Measurements from ENCODE around the gene VRK3.
A peak's percentile ranks its signal among the peaks of the same experiment; 100 is the strongest.

Gene VRK3

GRCh38 chr19:50043967-50044366 lies 18.8 kb upstream of the VRK3 start:
- TF ChIP-seq GATA2 (IDR thresholded peaks at IDR 0.05; ENCODE audit: low read depth, low read length) = no peak
- TF ChIP-seq GATA3 (IDR thresholded peaks at IDR 0.05; ENCODE audit: low read depth, low read length) = no peak

- TF ChIP-seq GATA3 (IDR thresholded peaks at IDR 0.05; ENCODE audit: low read depth, low read length) = no peak
- no peak for TF ChIP-seq GATA2 (IDR thresholded peaks at IDR 0.05; ENCODE audit: low read depth, low read length)
These were observed 17.3 kb upstream of the VRK3 start for GRCh38 chr19:50042363-50043024.

- TF ChIP-seq GATA3 (IDR thresholded peaks at IDR 0.05; ENCODE audit: low read depth, low read length) (no peak), GATA2 (IDR thresholded peaks at IDR 0.05; ENCODE audit: low read depth, low read length) (no peak)
These were observed 15.8 kb upstream of the VRK3 start for GRCh38 chr19:50040967-50041366.

DNA sequence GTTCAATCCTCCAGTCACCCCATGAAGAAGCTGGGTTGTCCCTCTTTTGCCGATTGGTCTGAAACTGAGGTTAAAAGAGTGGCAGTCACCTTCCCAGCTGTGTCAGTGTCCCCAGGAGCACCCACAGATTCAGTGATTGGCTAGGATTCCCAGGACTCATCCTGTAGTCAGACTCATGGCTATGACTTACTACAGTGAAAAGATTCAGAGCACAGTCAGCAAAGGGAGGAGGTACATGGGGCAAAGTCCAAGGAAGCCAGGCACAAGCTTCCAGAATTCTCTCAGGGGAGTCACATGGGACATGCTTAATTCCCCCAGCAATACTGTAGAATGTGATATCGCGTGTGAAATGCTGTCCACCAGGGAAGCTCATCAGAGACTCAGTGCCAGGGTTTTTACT lies 14.8 kb upstream of the VRK3 start:
- TF ChIP-seq GATA2 (IDR thresholded peaks at IDR 0.05; ENCODE audit: low read depth, low read length) (no peak), GATA3 (IDR thresholded peaks at IDR 0.05; ENCODE audit: low read depth, low read length) (no peak)

DNA sequence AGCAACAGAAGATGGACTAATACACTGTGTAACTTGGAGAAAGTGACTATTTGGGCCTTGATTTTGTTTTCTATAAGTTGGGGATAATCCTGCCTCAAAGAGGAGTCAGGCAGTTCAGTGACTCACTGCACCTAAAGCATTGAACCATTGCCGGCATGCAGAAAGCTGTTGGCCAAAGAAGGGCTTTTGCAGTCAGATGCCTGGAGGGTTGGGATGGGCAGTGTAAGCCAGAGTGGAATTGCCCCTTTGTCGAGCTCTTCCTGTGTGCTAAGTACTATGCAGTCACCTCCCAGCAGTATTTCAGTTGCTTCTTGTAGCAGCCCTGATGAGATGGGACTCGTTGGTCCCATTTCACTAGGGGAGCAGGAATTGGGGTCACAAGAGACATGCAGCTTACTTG lies 11.7 kb upstream of the VRK3 start:
- TF ChIP-seq GATA2 (IDR thresholded peaks at IDR 0.05; ENCODE audit: low read depth, low read length) (no peak), GATA3 (IDR thresholded peaks at IDR 0.05; ENCODE audit: low read depth, low read length) (no peak)

DNA sequence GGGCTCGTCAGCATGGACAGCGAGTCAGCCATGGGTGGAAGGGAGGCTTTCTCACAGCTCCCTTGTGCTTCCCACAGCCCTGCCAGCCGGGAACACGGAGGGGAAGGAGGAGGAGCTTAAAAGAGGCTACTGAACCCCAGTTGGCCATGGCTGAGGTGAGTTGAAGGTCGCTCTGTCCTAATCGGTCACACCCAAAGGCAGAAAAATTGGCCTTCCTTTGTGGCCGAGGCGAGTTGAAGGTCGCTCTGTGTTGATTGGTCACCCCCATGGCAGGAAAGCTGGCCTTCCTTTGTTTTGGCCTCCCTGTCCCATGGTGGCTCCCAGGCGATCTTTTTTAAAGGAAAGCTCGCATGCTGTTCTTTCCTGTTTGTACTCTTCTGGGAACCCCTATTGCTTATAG lies 5.8 kb upstream of the VRK3 start:
- TF ChIP-seq GATA2 (IDR thresholded peaks at IDR 0.05; ENCODE audit: low read depth, low read length) (no peak), GATA3 (IDR thresholded peaks at IDR 0.05; ENCODE audit: low read depth, low read length) (no peak)

DNA sequence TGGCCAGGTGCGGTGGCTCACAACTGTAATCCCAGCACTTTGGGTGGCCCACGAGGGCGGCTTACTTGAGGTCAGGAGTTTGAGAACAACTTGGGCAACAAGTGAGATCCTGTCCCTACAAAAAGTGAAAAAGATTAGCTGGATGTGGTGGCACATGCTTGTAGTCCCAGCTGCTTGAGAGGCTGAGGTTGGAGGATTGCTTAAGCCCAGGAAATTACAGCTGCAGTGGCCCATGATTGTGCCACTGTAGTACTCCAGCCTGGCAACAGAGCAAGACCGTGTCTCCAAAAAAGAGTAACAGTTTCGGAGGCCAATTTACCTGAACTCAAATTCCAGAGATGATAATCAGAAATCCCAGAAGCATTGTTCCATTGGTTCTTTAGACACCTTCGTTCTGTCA lies 5.1 kb upstream of the VRK3 start:
- TF ChIP-seq GATA2 (IDR thresholded peaks at IDR 0.05; ENCODE audit: low read depth, low read length) = no peak
- TF ChIP-seq GATA3 (IDR thresholded peaks at IDR 0.05; ENCODE audit: low read depth, low read length) = no peak

- TF ChIP-seq GATA2 (IDR thresholded peaks at IDR 0.05; ENCODE audit: low read depth, low read length) (no peak), GATA3 (IDR thresholded peaks at IDR 0.05; ENCODE audit: low read depth, low read length) (no peak)
These were observed 1.4 kb upstream of the VRK3 start for GRCh38 chr19:50026550-50026906.

DNA sequence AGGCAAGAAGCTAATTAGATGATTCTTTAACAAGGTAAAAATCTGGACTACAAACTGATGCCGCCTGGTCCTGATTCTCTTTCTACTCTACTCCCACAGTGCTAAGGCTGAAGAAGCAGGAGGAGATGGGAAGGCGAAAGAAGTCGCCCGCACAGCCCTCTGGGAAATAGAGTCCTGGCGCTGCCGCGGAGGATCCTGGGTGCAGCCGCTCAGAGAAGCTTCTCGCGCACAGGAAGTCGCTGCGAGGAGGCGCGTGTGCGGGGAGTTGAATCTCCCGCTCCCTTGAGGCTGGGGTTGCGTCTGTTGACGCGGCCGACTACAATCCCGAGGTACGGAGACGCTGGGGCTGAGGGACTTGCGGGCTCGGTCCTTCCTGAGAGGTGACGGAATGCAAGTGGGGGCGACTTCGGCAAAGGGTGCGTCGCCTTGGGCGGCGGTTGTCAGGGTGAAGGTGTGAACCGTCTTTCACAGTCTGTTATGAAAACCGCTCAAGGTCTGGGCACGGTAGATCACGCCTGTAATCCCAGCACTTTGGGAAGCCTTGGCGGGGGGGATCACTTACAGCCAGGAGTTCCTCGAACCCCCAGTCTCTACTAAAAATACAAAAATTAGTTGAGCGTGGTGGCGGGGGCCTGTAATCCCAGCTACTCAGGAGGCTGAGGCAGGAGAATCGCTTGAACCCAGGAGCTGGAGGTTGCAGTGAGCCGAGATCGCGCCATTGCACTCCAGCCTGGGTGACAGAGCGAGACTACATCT lies 800 bp upstream of the VRK3 start, which contains the start of gene ZNF473:
Gene ZNF473 (plus strand): TSS at position 212 of the 756 bp plus-strand sequence. CDS start 5,078 bp downstream, outside the sequence.
- TF ChIP-seq GATA2 (IDR thresholded peaks at IDR 0.05; ENCODE audit: low read depth, low read length) (peak; percentile 10; the same call in 1 of the 2 replicates), GATA3 (IDR thresholded peaks at IDR 0.05; ENCODE audit: low read depth, low read length) (no peak)

DNA sequence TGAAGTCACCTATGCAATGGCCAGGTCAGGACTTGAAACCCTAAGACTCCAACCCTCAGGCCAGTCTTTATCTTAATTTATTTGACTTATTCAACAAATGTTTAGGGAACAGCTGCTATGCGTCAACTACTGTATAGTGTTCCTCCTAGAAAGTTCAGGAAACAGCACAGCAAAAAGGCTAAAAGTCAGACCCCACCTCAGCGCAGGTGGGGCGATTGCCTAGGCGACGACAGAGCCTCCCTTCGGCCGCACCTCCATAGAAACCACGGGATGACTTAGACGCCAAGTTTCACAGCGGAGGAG lies 502 bp downstream of the VRK3 start:
- TF ChIP-seq GATA2 (IDR thresholded peaks at IDR 0.05; ENCODE audit: low read depth, low read length) (no peak), GATA3 (IDR thresholded peaks at IDR 0.05; ENCODE audit: low read depth, low read length) (no peak)

DNA sequence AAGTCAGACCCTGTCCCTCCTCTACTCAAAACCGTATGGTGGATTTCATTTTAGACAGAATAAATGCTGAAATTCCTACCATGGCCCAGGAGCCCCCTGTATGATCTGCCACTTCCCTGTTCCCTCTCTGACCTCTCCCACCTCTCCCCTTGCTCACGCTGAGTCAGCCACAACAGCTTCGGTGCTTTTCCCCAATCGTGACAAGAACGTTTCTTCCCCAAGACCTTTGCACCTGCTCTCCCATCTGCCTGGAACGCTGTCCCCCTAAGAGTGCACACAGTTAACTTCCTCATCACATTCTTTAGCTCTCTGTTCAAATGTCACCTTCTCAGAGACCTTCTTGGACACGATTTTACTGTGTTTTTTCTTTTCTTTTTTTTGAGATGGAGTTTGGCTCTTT lies 2.3 kb downstream of the VRK3 start:
- TF ChIP-seq GATA3 (IDR thresholded peaks at IDR 0.05; ENCODE audit: low read depth, low read length) (no peak), GATA2 (IDR thresholded peaks at IDR 0.05; ENCODE audit: low read depth, low read length) (no peak)

- no peak for TF ChIP-seq GATA2 (IDR thresholded peaks at IDR 0.05; ENCODE audit: low read depth, low read length)
- no peak for TF ChIP-seq GATA3 (IDR thresholded peaks at IDR 0.05; ENCODE audit: low read depth, low read length)
These were observed 4.7 kb downstream of the VRK3 start for GRCh38 chr19:50020481-50020880.

- no peak for TF ChIP-seq GATA2 (IDR thresholded peaks at IDR 0.05; ENCODE audit: low read depth, low read length)
- no peak for TF ChIP-seq GATA3 (IDR thresholded peaks at IDR 0.05; ENCODE audit: low read depth, low read length)
These were observed 8.9 kb downstream of the VRK3 start for GRCh38 chr19:50016225-50016807.

GRCh38 chr19:50008532-50008931 lies 16.6 kb downstream of the VRK3 start:
- TF ChIP-seq GATA2 (IDR thresholded peaks at IDR 0.05; ENCODE audit: low read depth, low read length) = no peak
- no peak for TF ChIP-seq GATA3 (IDR thresholded peaks at IDR 0.05; ENCODE audit: low read depth, low read length)

DNA sequence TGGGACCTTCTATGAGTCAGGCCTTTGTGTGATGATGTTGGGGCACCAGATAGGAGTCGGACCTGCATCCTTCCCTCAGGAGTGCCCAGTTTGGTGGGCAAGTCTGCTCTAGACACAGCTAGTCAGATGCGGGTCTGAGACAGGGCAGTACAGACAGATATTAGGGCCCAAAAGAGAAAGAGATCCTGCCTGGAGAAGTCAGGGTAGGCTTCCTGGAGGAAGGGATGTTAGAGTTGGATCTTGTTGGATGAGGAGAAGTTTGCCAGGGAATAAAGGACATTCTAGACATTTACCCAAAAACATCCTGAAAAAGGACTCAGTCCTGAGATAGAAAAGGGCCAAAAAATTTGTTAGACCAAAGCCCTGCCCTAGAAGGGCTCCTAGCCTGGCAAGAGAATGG lies 17.2 kb downstream of the VRK3 start:
- no peak for TF ChIP-seq GATA3 (IDR thresholded peaks at IDR 0.05; ENCODE audit: low read depth, low read length)
- TF ChIP-seq GATA2 (IDR thresholded peaks at IDR 0.05; ENCODE audit: low read depth, low read length) = no peak
